MM.1S (cell line): ENCODE results near the gene HSPG2.
"Not testable (repeated sequence)": the region's sequence is repeated elsewhere in the genome, so short reads cannot be mapped to it uniquely, and the experiment has no call there.

ENCODE experiments used
- DNase-seq: peaks from one replicate; pipeline ENCODE4 v3.0.0-alpha.2; 2015
- H2AFZ ChIP-seq: fragments of 300-600 bp; sonication (generic); 2 replicates; pipeline ENCODE4 v1.6.0; 2016; ENCODE audit warnings: antibody characterized with exemption, low read length
- H3F3A ChIP-seq: fragments of 300-600 bp; sonication (generic); 2 replicates; pipeline ENCODE4 v1.6.1; 2016; ENCODE audit warnings: mild to moderate bottlenecking, antibody characterized with exemption, low read length, moderate library complexity, mixed read lengths; ENCODE audit not compliant: insufficient read depth
- H3K27ac ChIP-seq: fragments of 300-600 bp; sonication (generic); 2 replicates; pipeline ENCODE4 v1.5.1; 2016; ENCODE audit warnings: mild to moderate bottlenecking, low read length
- H3K27me3 ChIP-seq: fragments of 300-600 bp; sonication (generic); replicated peaks from 2 replicates; pipeline ENCODE4 v1.6.0; 2016; ENCODE audit warnings: low read length; ENCODE audit not compliant: insufficient read depth
- H3K36me3 ChIP-seq: fragments of 300-600 bp; sonication (generic); replicated peaks from 2 replicates; pipeline ENCODE4 v1.6.1; 2016; ENCODE audit warnings: mild to moderate bottlenecking, low read length, mixed read lengths; ENCODE audit not compliant: insufficient read depth
- H3K4me1 ChIP-seq: fragments of 300-600 bp; sonication (generic); 2 replicates; pipeline ENCODE4 v1.6.1; 2016; ENCODE audit warnings: low read length, mixed read lengths
- H3K4me2 ChIP-seq: fragments of 300-600 bp; sonication (generic); 2 replicates; pipeline ENCODE4 v1.6.0; 2016; ENCODE audit warnings: low read depth, low read length
- H3K4me3 ChIP-seq: fragments of 300-600 bp; sonication (generic); 2 replicates; pipeline ENCODE4 v1.5.1; 2016; ENCODE audit warnings: low read length, mixed read lengths
- H3K79me2 ChIP-seq: fragments of 300-600 bp; sonication (generic); 2 replicates; pipeline ENCODE4 v1.6.1; 2016; ENCODE audit warnings: mixed run types, low read length, mixed read lengths
- H3K9ac ChIP-seq: fragments of 300-600 bp; sonication (generic); 2 replicates; pipeline ENCODE4 v1.6.1; 2016; ENCODE audit warnings: low read length, mixed read lengths
- H3K9me2 ChIP-seq: fragments of 300-600 bp; sonication (generic); replicated peaks from 2 replicates; pipeline ENCODE4 v1.6.1; 2016; ENCODE audit warnings: mild to moderate bottlenecking, low read length, mixed read lengths; ENCODE audit not compliant: insufficient read depth
- H3K9me3 ChIP-seq: fragments of 300-600 bp; sonication (generic); replicated peaks from 2 replicates; pipeline ENCODE4 v1.6.1; 2016; ENCODE audit warnings: mild to moderate bottlenecking, low read length, mixed read lengths; ENCODE audit not compliant: insufficient read depth
- H4K20me1 ChIP-seq: fragments of 300-600 bp; sonication (generic); 2 replicates; pipeline ENCODE4 v1.6.1; 2016; ENCODE audit warnings: mild to moderate bottlenecking, low read length, moderate library complexity, mixed read lengths; ENCODE audit not compliant: insufficient read depth
- CTCF ChIP-seq: fragments of 300-600 bp; sonication (generic); IDR thresholded peaks from 2 replicates; pipeline ENCODE4 v1.5.1; 2016; ENCODE audit warnings: antibody characterized with exemption, low read length, mixed read lengths
- EZH2 ChIP-seq: fragments of 300-600 bp; sonication (generic); optimal IDR thresholded peaks from 2 replicates; pipeline ENCODE3; 2017; ENCODE audit warnings: low read depth, mild to moderate bottlenecking, antibody characterized with exemption, low read length, mixed read lengths
- EZH2phosphoT487 ChIP-seq: fragments of 300-600 bp; sonication (generic); IDR thresholded peaks from 2 replicates; pipeline ENCODE4 v1.6.1; 2018; ENCODE audit warnings: antibody characterized with exemption, low read length

The HSPG2 gene

DNA sequence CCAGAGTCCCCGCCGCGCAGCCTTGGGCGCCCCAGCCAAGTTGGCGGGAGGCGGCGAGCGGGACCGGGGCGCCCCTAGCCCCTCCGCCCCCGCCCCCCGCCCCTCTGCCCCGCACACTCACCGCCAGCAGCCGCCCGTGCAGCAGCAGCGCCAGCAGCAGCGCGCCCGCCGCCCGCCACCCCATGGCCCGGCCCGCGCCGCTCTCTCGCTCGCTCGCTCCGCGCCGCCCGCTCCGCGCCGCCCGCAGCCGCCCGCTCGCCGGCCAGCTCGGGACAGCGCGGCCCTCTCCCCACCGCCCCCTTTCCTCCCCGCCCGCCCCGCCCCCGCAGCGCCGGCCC, at the start of gene HSPG2:
TSS of gene HSPG2 (minus strand) at position 277 of the 338 bp plus-strand sequence. CDS start at position 184, 93 bp downstream.
- H3K9ac ChIP-seq: peak within 1 kb of the TSS; percentile 3; the same call in 1 of the 2 replicates

DNA sequence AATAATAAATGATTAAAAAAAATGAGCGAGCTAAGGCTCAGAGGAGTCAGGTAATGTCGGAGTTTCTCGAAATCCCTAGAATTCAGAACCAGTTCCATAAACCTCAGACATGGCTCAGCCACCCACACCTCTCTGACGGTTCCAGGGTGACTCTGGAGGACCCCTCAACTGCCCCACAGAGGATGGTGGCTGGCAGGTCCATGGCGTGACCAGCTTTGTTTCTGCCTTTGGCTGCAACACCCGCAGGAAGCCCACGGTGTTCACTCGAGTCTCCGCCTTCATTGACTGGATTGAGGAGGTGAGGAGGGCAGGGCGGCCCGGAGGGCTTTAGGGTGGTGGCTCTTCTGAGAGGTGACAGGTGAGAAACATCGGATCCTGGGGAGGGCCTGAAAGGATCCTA, 49.3 kb upstream of the HSPG2 start:
- H3K9me3 ChIP-seq, H3K4me2 ChIP-seq, H3K9me2 ChIP-seq, H3K4me1 ChIP-seq, DNase-seq, H3K9ac ChIP-seq, H3F3A ChIP-seq, H4K20me1 ChIP-seq, H3K79me2 ChIP-seq, H2AFZ ChIP-seq, H3K27me3 ChIP-seq, H3K4me3 ChIP-seq, H3K36me3 ChIP-seq, H3K27ac ChIP-seq: not testable (repeated sequence)

More for the DNA sequence above, at the start of gene HSPG2:
- Histone ChIP-seq H3K27ac (no peak within 1 kb of the TSS), H3K36me3 (no peaks in the 10 kb centered on the region), H3K9me2 (no peaks in the 10 kb centered on the region), H3K79me2 (no peaks in the 10 kb centered on the region), H3K4me3 (peak within 1 kb of the TSS; percentile 44), H4K20me1 (no peaks in the 10 kb centered on the region), H2AFZ (peak within 1 kb of the TSS; percentile 75), H3F3A (no peaks in the 10 kb centered on the region), H3K27me3 (peaks cover 9% of the 10 kb centered on the region), H3K4me1 (no peaks in the 10 kb centered on the region), H3K9me3 (no peaks in the 10 kb centered on the region), H3K4me2 (peak within 1 kb of the TSS; percentile 65)
- no peak for DNase-seq
- no peak for TF ChIP-seq CTCF
- TF ChIP-seq EZH2: no peak
- no peak for TF ChIP-seq EZH2phosphoT487

DNA sequence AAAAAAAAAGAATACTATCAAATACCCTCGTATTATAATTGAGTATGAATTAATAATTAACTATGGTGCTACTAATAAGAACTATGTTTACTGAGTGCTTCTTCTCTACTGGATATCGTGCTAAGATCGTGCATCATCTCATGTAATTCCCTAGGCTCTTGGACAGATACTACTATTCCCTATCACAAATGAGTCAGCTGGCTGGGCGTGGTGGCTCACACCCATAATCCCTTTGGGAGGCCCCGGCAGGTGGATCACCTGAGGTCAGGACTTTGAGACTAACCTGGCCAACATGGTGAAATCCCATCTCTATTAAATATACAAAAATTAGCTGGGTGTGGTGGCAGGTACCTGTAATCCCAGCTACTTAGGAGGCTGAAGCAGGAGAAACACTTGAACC, 48.8 kb upstream of the HSPG2 start:
- H3K27me3 ChIP-seq, H3K36me3 ChIP-seq, H3K4me1 ChIP-seq, H4K20me1 ChIP-seq, DNase-seq, H3K27ac ChIP-seq, H3K9me2 ChIP-seq, H3K4me3 ChIP-seq, H3K4me2 ChIP-seq, H3K9ac ChIP-seq, H3K79me2 ChIP-seq, H3K9me3 ChIP-seq, H3F3A ChIP-seq, H2AFZ ChIP-seq: not testable (repeated sequence)

DNA sequence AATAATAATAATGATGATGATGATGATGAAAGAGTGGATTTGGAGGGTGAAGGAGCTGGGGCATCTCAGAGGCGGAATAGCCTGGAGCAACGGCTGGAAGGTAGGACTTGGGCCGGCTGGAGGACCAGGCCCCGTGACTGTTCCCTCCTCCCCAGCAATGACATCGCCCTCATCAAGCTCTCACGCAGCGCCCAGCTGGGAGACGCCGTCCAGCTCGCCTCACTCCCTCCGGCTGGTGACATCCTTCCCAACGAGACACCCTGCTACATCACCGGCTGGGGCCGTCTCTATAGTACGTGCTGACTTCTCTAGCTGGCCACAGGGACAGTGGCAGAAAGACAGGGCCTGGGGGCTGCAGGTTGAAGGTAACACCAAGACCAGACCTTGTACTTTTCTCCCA, 46.4 kb upstream of the HSPG2 start:
- H3K27me3 ChIP-seq, H3K9me2 ChIP-seq, H4K20me1 ChIP-seq, H3K4me2 ChIP-seq, H2AFZ ChIP-seq, H3K27ac ChIP-seq, H3K4me3 ChIP-seq, H3K9ac ChIP-seq, DNase-seq, H3K9me3 ChIP-seq, H3K36me3 ChIP-seq, H3K4me1 ChIP-seq, H3K79me2 ChIP-seq, H3F3A ChIP-seq: not testable (repeated sequence)

- not testable (repeated sequence) for H3K9ac ChIP-seq, H3K9me3 ChIP-seq, H4K20me1 ChIP-seq, H3K9me2 ChIP-seq, H3K27ac ChIP-seq, H3K36me3 ChIP-seq, H3K4me1 ChIP-seq, DNase-seq, H3K79me2 ChIP-seq, H3K4me2 ChIP-seq, H3F3A ChIP-seq, H2AFZ ChIP-seq, H3K27me3 ChIP-seq, H3K4me3 ChIP-seq
Observed at GRCh38 chr1:21982122-21982521, 45.0 kb upstream of the HSPG2 start.

DNA sequence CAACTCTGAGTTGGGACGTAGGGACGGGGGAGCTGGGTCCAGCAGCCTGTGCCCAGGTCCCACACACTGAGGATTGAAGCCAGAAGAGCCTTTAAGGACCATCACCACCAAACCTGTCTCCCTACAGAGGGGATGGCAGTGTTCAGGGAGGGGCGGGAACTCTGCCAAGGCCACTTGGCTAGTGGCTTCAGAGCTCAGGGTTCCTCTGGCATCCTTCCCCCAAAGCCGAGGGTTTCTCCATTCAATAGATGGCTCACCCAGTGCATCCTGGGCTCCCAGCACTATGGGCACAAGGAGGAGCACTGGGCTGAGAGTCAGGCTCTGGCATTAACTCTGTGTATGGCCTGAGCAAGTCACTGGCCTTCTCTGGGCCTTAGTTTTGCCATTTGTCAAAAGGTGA, 44.1 kb upstream of the HSPG2 start:
- H3K9me2 ChIP-seq, H3K9ac ChIP-seq, DNase-seq, H2AFZ ChIP-seq, H3K27me3 ChIP-seq, H3K27ac ChIP-seq, H3K4me1 ChIP-seq, H3K9me3 ChIP-seq, H3K4me3 ChIP-seq, H3K36me3 ChIP-seq, H3F3A ChIP-seq, H3K4me2 ChIP-seq, H3K79me2 ChIP-seq, H4K20me1 ChIP-seq: not testable (repeated sequence)
